H1 (cell line): ENCODE results near the gene KCNJ9. TPM values are rescaled to one million over a fixed set of nuclear protein-coding genes. Genes with fewer than 3 reads are reported as not detected.

Source experiments
- CTCF ChIA-PET: fragments of 300-600 bp; sonication (Branson Sonifier 250); formaldehyde crosslinking; loops from one replicate; lab custom pipeline; 2021; ENCODE audit not compliant: partially characterized antibody; lab: Charles Lee
- POLR2A ChIA-PET: fragments of 300-600 bp; sonication (Branson Sonifier 250); formaldehyde crosslinking; loops from one replicate; lab custom pipeline; 2021; ENCODE audit warnings: inconsistent platforms; ENCODE audit not compliant: partially characterized antibody; lab: Charles Lee
- DNase-seq, 2 experiments: peaks; one replicate each; pipeline versions ENCODE4 v3.0.0 to v3.0.0-alpha.2; 2010 to 2022; ENCODE audit warnings: low spot score in 2 of 2, low read depth in 1 of 2, mixed read lengths in 1 of 2
- FAIRE-seq: peaks from 2 replicates; lab custom pipeline; 2011; peaks lifted over from hg19 to GRCh38; lab: Jason Lieb, UNC
- H2AFZ ChIP-seq: 2 replicates; pipeline ENCODE4 v1.8.1; 2012; ENCODE audit warnings: low read length, inconsistent platforms
- H2AK5ac ChIP-seq: 2 replicates; pipeline ENCODE4 v1.6.1; 2013; ENCODE audit warnings: low read depth, low read length
- H2BK120ac ChIP-seq: replicated peaks from 2 replicates; pipeline ENCODE3; 2013; ENCODE audit warnings: low read depth, low read length, inconsistent platforms
- H2BK12ac ChIP-seq: 2 replicates; pipeline ENCODE4 v1.6.1; 2013; ENCODE audit warnings: low read depth, low read length
- H2BK15ac ChIP-seq: 2 replicates; pipeline ENCODE4 v1.6.1; 2013; ENCODE audit warnings: low read length
- H2BK20ac ChIP-seq: 2 replicates; pipeline ENCODE4 v1.6.1; 2013; ENCODE audit warnings: low read length
- H2BK5ac ChIP-seq: 2 replicates; pipeline ENCODE4 v1.6.1; 2013; ENCODE audit warnings: low read depth, low read length
- H3K14ac ChIP-seq: 2 replicates; pipeline ENCODE4 v1.6.1; 2013; ENCODE audit warnings: inconsistent platforms; ENCODE audit not compliant: insufficient read length
- H3K18ac ChIP-seq: 2 replicates; pipeline ENCODE4 v1.6.1; 2013; ENCODE audit warnings: low read length; ENCODE audit errors: extremely low read depth
- H3K23ac ChIP-seq: 2 replicates; pipeline ENCODE4 v1.6.1; 2013; ENCODE audit warnings: inconsistent platforms; ENCODE audit not compliant: insufficient read length
- H3K23me2 ChIP-seq: 2 replicates; pipeline ENCODE4 v1.6.1; 2013; ENCODE audit warnings: low read depth, low read length
- H3K27ac ChIP-seq: 2 replicates; pipeline ENCODE4 v1.6.1; 2011; ENCODE audit warnings: low read depth, low read length, inconsistent platforms
- H3K27me3 ChIP-seq, 4 experiments: replicated peaks in 1 of 4; 1 replicate in 1 of 4; 2 replicates in 3 of 4; pipeline versions ENCODE4 v1.6.1 to v1.8.1; 2011 to 2013; ENCODE audit warnings: low read length in 3 of 4, mild to moderate bottlenecking in 3 of 4, inconsistent platforms in 2 of 4, mixed read lengths in 2 of 4, moderate library complexity in 1 of 4; ENCODE audit not compliant: control insufficient read depth in 3 of 4, insufficient read depth in 3 of 4; ENCODE audit errors: extremely low read depth in 1 of 4
- H3K36me3 ChIP-seq, 4 experiments: 2 replicates each; pipeline versions ENCODE4 v1.6.1 to v1.8.1; 2011 to 2013; ENCODE audit warnings: mild to moderate bottlenecking in 4 of 4, low read length in 3 of 4, moderate library complexity in 2 of 4, control low read depth in 1 of 4, inconsistent platforms in 1 of 4; ENCODE audit not compliant: insufficient read depth in 4 of 4, control insufficient read depth in 2 of 4
- H3K4ac ChIP-seq: replicated peaks from 2 replicates; pipeline ENCODE3; 2013; ENCODE audit warnings: low read length, low read depth, mixed read lengths, inconsistent platforms; ENCODE audit not compliant: insufficient read length
- H3K4me1 ChIP-seq, 4 experiments: replicated peaks in 1 of 4; 1 replicate in 1 of 4; 2 replicates in 3 of 4; pipeline versions ENCODE4 v1.6.1 to v1.8.1; 2011 to 2013; ENCODE audit warnings: low read length in 3 of 4, inconsistent platforms in 2 of 4, mixed read lengths in 1 of 4; ENCODE audit not compliant: insufficient read depth in 4 of 4, control insufficient read depth in 3 of 4
- H3K4me2 ChIP-seq, 2 experiments: 2 replicates each; pipeline versions ENCODE4 v1.6.1 to v1.8.1; 2011 to 2013; ENCODE audit warnings: low read depth in 2 of 2, low read length in 2 of 2, control low read depth in 1 of 2, inconsistent platforms in 1 of 2, mild to moderate bottlenecking in 1 of 2; ENCODE audit not compliant: insufficient read depth in 1 of 2
- H3K4me3 ChIP-seq, 4 experiments: fragments of 200-600, 300-600 bp in 1 of 4; sonication (generic), shearing (Covaris generic), sonication (Bioruptor Twin) in 1 of 4; 2 replicates each; pipeline versions ENCODE4 v1.5.1 to v1.8.1; 2011 to 2016; ENCODE audit warnings: low read length in 4 of 4, low read depth in 3 of 4, control low read depth in 2 of 4, inconsistent platforms in 2 of 4, mild to moderate bottlenecking in 2 of 4, mixed read lengths in 1 of 4, moderate library complexity in 1 of 4; ENCODE audit not compliant: insufficient read depth in 2 of 4; ENCODE audit errors: extremely low read depth in 1 of 4
- H3K56ac ChIP-seq: replicated peaks from 2 replicates; pipeline ENCODE3; 2013; ENCODE audit warnings: low read depth, mild to moderate bottlenecking, mixed read lengths, low read length, inconsistent platforms; ENCODE audit not compliant: insufficient read length
- H3K79me1 ChIP-seq: 2 replicates; pipeline ENCODE4 v1.6.1; 2013; ENCODE audit warnings: low read depth, low read length, control low read depth
- H3K79me2 ChIP-seq, 2 experiments: 2 replicates each; pipeline versions ENCODE4 v1.6.1 to v1.8.1; 2012 to 2013; ENCODE audit warnings: low read length in 2 of 2, mild to moderate bottlenecking in 2 of 2, inconsistent platforms in 1 of 2; ENCODE audit not compliant: insufficient read depth in 2 of 2, control insufficient read depth in 1 of 2
- H3K9ac ChIP-seq, 4 experiments: replicated peaks in 1 of 4; 1 replicate in 1 of 4; 2 replicates in 3 of 4; pipeline versions ENCODE4 v1.6.1 to v1.8.1; 2011 to 2013; ENCODE audit warnings: low read depth in 3 of 4, low read length in 3 of 4, control low read depth in 2 of 4, mild to moderate bottlenecking in 2 of 4, moderate library complexity in 2 of 4, inconsistent platforms in 1 of 4; ENCODE audit errors: extremely low read depth in 1 of 4
- H3K9me3 ChIP-seq, 2 experiments: 2 replicates each; pipeline versions ENCODE4 v1.6.1 to v1.8.1; 2012 to 2013; ENCODE audit warnings: mild to moderate bottlenecking in 2 of 2, moderate library complexity in 2 of 2, control low read depth in 1 of 2, inconsistent platforms in 1 of 2, low read depth in 1 of 2, low read length in 1 of 2, mixed read lengths in 1 of 2; ENCODE audit not compliant: insufficient read depth in 2 of 2
- H4K20me1 ChIP-seq, 2 experiments: replicated peaks in 1 of 2; 2 replicates each; pipeline versions ENCODE3 to v1.8.1; 2011 to 2013; ENCODE audit warnings: inconsistent platforms in 2 of 2, low read length in 2 of 2, mild to moderate bottlenecking in 1 of 2; ENCODE audit not compliant: insufficient read depth in 2 of 2, control insufficient read depth in 1 of 2
- H4K5ac ChIP-seq: 2 replicates; pipeline ENCODE4 v1.6.1; 2013; ENCODE audit warnings: low read length, low read depth, mixed read lengths, inconsistent platforms; ENCODE audit not compliant: insufficient read length
- H4K8ac ChIP-seq: 2 replicates; pipeline ENCODE4 v1.8.0; 2013; ENCODE audit warnings: mild to moderate bottlenecking, moderate library complexity, low read length, inconsistent platforms; ENCODE audit not compliant: insufficient read depth; ENCODE audit errors: extremely low read depth
- H4K91ac ChIP-seq: replicated peaks from 2 replicates; pipeline ENCODE3; 2013; ENCODE audit warnings: low read length, mixed read lengths, inconsistent platforms; ENCODE audit not compliant: insufficient read length
- BCL11A ChIP-seq, 2 experiments: IDR thresholded peaks; one replicate each; pipeline ENCODE4 v1.6.1; 2011; ENCODE audit warnings: low read depth in 2 of 2, low read length in 2 of 2, mild to moderate bottlenecking in 2 of 2
- CEBPB ChIP-seq: IDR thresholded peaks from 2 replicates; pipeline ENCODE4 v1.6.1; 2012; ENCODE audit warnings: low read depth, low read length
- GABPA ChIP-seq: IDR thresholded peaks from 2 replicates; pipeline ENCODE4 v1.6.1; 2011; ENCODE audit warnings: mild to moderate bottlenecking, low read length, moderate library complexity, borderline replicate concordance; ENCODE audit not compliant: insufficient read depth
- POLR2A ChIP-seq, 2 experiments: IDR thresholded peaks; 1 replicate in 1 of 2; 2 replicates in 1 of 2; pipeline ENCODE4 v1.6.1; 2011; ENCODE audit warnings: low read depth in 2 of 2, low read length in 2 of 2, mild to moderate bottlenecking in 2 of 2; ENCODE audit errors: control extremely low read depth in 1 of 2
- RNF2 ChIP-seq: fragments of 200-900, 300-1000 bp; sonication (generic); IDR thresholded peaks from 2 replicates; pipeline ENCODE4 v1.7.1; 2016; ENCODE audit warnings: borderline replicate concordance, low read depth, mild to moderate bottlenecking, antibody characterized with exemption, low read length; ENCODE audit not compliant: poor library complexity, severe bottlenecking; ENCODE audit errors: missing control alignments
- RXRA ChIP-seq: IDR thresholded peaks from 2 replicates; pipeline ENCODE4 v1.6.1; 2011; ENCODE audit warnings: low read depth, mild to moderate bottlenecking, low read length, moderate library complexity; ENCODE audit not compliant: insufficient read depth
- SIRT6 ChIP-seq: IDR thresholded peaks from one replicate; pipeline ENCODE4 v1.7.1; 2012; ENCODE audit warnings: low read length, inconsistent platforms
- TAF1 ChIP-seq: IDR thresholded peaks from 2 replicates; pipeline ENCODE4 v1.6.1; 2011; ENCODE audit warnings: mild to moderate bottlenecking, low read depth, low read length
- ZNF274 ChIP-seq: IDR thresholded peaks from 2 replicates; pipeline ENCODE4 v1.7.0; 2012; ENCODE audit warnings: low read length, borderline replicate concordance; ENCODE audit errors: extremely low read depth
- whole genome bisulfite sequencing, 2 experiments: shearing (Covaris generic) in 1 of 2; methylation state at CpG; one replicate each; pipeline versions ENCODE4 v1.1.6 to v1.1.7; 2013 to 2015; ENCODE audit warnings: low lambda C conversion rate in 2 of 2, mixed read lengths in 2 of 2, inconsistent platforms in 1 of 2, low coverage in 1 of 2, missing lambda C conversion rate in 1 of 2; ENCODE audit not compliant: insufficient replicate concordance in 2 of 2, insufficient coverage in 1 of 2, insufficient read length in 1 of 2; ENCODE audit errors: extremely low coverage in 1 of 2, missing lambda C conversion rate in 1 of 2; 5-methylcytosine and 5-hydroxymethylcytosine counted together
- polyA plus RNA-seq, 7 experiments: library from polyadenylated mRNA; depleted of rRNA in 3 of 7; stranded (reverse) in 5 of 7; unstranded in 2 of 7; fragments of >200 nt in 5 of 7; fragments of 200-250 nt in 2 of 7; gene quantifications; 1 replicate in 5 of 7; 2 replicates in 1 of 7; 4 replicates in 1 of 7; pipeline versions ENCODE4 v1.2.1 to v1.2.3, GENCODE V29; 2011 to 2013; ENCODE audit warnings: missing spikeins in 2 of 7, mixed read lengths in 2 of 7
- total RNA-seq: library from RNA; stranded (reverse); fragmentation: NEBNext Ultra II Directional; extraction: Animal tissue kit (Norgen Biotek cat#: 25700); gene quantifications from 2 replicates; pipeline ENCODE4 v1.2.1, GENCODE V29; 2021

KCNJ9 gene
- total and polyA plus RNA-seq, 2 of the 8 experiments (the other 6 are each of a cell fraction or from before 2014, with no cell fraction given) = 0.02 to 0.13 TPM

- POLR2A ChIA-PET = interaction anchor here (1.6 to 1.7 kb wide), 2 partner anchors 11 to 143 kb away, joined by 3 to 6 read pairs; no protein-coding TSS in a partner anchor
- H3K27me3 ChIP-seq = peaks cover 0 to 3% (median 0%) of the 10 kb centered on the region in 4 experiments; a peak in 1 of 7 replicates
- CTCF ChIA-PET = interaction anchor here (2.0 to 50.1 kb wide), 3 partner anchors 7 to 61 kb away, joined by 5 to 1874 read pairs (median 1874); partner anchors contain the start of genes IGSF8, KCNJ10 and KCNJ9
Measured at GRCh38 chr1:160064164-160064563, 17.2 kb upstream of the KCNJ9 start.

More at GRCh38 chr1:160064164-160064563, 17.2 kb upstream of the KCNJ9 start:
- H3K79me1 ChIP-seq = no peaks in the 10 kb centered on the region
- no peak overlapping the region for H3K4me2 ChIP-seq
- no peak overlapping the region for H2AFZ ChIP-seq
- H3K27ac ChIP-seq = no peak overlapping the region
- H4K5ac ChIP-seq = no peak overlapping the region
- H2BK5ac ChIP-seq = no peak overlapping the region
- no peak overlapping the region for H3K4ac ChIP-seq
- H3K23ac ChIP-seq = no peak overlapping the region
- 90% methylated on average over 3 of the region's 3 CpGs; no CpG with 5 or more reads in 1 of the 2 experiments for WGBS, 2 experiments
- H3K4me3 ChIP-seq = no peak overlapping the region
- H3K56ac ChIP-seq = no peak overlapping the region
- no peak overlapping the region for H2BK15ac ChIP-seq
- FAIRE-seq = no peak
- H3K9me3 ChIP-seq = no peaks in the 10 kb centered on the region
- H2AK5ac ChIP-seq = no peak overlapping the region
- no peaks in the 10 kb centered on the region for H4K20me1 ChIP-seq
- H3K23me2 ChIP-seq = no peaks in the 10 kb centered on the region
- no peak for DNase-seq
- TF ChIP-seq RNF2 (no peak), GABPA (no peak), BCL11A (IDR thresholded peaks at IDR 0.05; ENCODE audit: low read depth in 2 of 2, low read length in 2 of 2) (no peak), POLR2A (IDR thresholded peaks at IDR 0.05; ENCODE audit: control extremely low read depth in 1 of 2, low read depth in 2 of 2, low read length in 2 of 2) (no peak), SIRT6 (no peak), RXRA (no peak), ZNF274 (no peak), TAF1 (no peak), CEBPB (no peak)
- no peak overlapping the region for H3K18ac ChIP-seq
- no peaks in the 10 kb centered on the region for H3K79me2 ChIP-seq
- no peak overlapping the region for H4K91ac ChIP-seq
- H3K36me3 ChIP-seq = no peaks in the 10 kb centered on the region
- H2BK120ac ChIP-seq = no peak overlapping the region
- no peak overlapping the region for H3K9ac ChIP-seq
- no peak overlapping the region for H3K14ac ChIP-seq
- H3K4me1 ChIP-seq = peaks cover 6 to 25% (median 17%) of the 10 kb centered on the region in 4 experiments
- no peak overlapping the region for H2BK20ac ChIP-seq
- H2BK12ac ChIP-seq = no peak overlapping the region
- no peak overlapping the region for H4K8ac ChIP-seq
